GM12892 (cell line): ENCODE measurements around the gene ATP2B2.

Source experiments
- DNase-seq: peaks from one replicate; pipeline ENCODE4 v3.0.0; 2011; ENCODE audit not compliant: insufficient read length
- FAIRE-seq: peaks from 2 replicates; lab custom pipeline; 2011; peaks lifted over from hg19 to GRCh38; lab: Jason Lieb, UNC
- POLR2A ChIP-seq: IDR thresholded peaks from 2 replicates; pipeline ENCODE4 v1.6.1; 2011; ENCODE audit warnings: low read depth, low read length, control low read depth
- POLR2AphosphoS5 ChIP-seq: IDR thresholded peaks from 2 replicates; pipeline ENCODE4 v1.6.1; 2011; ENCODE audit warnings: low read depth, low read length, control low read depth
- TAF1 ChIP-seq: IDR thresholded peaks from 2 replicates; pipeline ENCODE4 v1.6.1; 2011; ENCODE audit warnings: low read depth, mild to moderate bottlenecking, control low read depth, low read length, borderline replicate concordance

Gene ATP2B2

DNA sequence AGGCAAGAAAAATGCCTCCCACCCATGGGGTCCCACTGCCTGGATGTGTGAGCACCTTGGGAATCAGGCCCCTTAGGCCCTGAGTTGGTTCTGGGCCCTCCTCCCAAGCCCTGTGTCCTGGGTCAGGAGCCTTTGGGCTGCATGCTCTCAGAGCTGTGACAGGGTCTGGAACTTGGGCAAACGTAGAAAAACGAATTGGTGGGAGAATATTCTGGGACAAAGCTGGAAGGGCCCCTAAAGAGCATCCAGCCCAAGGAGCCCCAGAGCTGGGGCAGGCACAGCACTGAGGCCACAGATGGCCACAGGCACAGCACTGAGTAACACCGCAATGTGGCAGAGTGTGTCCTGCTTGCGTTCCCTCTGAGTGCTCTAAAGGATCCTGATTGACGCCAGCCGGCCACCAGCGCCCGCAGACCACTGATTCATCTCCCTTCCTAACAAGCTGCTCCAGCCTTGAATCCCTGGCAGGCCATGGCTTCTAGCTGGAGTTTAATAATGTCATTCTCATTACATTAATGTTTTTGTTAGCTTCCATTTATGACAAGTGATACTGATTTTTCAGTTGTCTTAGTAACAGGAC is 165.9 kb downstream of the ATP2B2 start:
- no peak for TF ChIP-seq POLR2A
- FAIRE-seq = no peak
- no peak for DNase-seq

DNA sequence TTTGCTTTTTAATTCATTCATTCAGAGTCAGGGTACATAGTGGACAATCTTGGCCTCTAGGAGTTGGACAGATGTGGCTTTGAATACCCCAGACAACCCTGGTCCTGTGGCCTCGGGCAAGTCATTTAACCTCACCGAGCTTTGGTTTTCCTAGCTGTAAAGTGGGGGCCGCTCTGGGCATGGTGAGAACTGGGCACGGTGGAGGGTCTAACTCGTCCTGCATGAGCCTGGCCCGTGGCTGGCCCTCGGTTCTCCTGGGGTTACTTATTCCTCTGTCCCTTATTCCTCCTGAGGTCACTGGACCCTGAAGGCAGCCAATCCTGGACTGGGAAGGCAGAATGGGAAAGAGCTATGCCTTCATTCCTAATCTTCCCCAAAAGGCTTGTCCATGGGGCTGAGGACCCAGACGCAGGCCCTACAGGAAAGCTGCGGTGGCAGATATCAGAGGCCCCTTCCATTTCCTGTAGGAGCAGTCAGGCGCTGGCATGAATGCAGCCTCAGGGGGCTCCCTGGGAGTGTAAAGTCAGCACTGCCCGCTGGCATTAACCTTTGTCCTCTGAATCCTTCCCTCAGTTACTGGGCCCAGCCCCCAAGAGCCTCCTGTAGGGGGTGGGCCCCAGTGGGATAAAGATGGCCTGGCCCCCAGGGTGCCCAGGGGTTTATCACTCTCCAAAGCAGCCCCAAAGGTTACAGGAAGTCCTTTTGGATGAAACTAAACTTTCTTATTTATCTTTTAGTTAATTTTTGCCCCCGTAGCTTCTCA is 166.6 kb downstream of the ATP2B2 start:
- no peak for TF ChIP-seq TAF1
- TF ChIP-seq POLR2AphosphoS5 = no peak
- no peak for TF ChIP-seq POLR2A
- FAIRE-seq = no peak
- DNase-seq = no peak

DNA sequence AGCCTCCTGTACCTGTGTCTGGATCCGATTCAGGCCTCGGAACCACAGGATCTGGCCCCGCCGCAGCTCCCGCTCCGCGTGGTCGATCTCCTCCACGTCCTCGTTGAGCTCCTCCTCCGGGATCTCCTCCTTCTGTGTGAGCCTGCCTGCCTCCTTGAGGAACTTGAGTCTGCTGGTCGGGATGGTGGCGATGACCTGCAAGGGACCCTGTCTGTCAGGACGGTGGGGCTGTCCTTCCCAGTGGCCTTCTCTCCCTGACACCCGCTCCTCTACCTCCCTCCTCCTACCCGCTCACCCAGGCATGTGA is 167.3 kb downstream of the ATP2B2 start:
- TF ChIP-seq TAF1 = no peak
- TF ChIP-seq POLR2AphosphoS5 = no peak
- TF ChIP-seq POLR2A = no peak
- FAIRE-seq (no peak), DNase-seq (no peak)

DNA sequence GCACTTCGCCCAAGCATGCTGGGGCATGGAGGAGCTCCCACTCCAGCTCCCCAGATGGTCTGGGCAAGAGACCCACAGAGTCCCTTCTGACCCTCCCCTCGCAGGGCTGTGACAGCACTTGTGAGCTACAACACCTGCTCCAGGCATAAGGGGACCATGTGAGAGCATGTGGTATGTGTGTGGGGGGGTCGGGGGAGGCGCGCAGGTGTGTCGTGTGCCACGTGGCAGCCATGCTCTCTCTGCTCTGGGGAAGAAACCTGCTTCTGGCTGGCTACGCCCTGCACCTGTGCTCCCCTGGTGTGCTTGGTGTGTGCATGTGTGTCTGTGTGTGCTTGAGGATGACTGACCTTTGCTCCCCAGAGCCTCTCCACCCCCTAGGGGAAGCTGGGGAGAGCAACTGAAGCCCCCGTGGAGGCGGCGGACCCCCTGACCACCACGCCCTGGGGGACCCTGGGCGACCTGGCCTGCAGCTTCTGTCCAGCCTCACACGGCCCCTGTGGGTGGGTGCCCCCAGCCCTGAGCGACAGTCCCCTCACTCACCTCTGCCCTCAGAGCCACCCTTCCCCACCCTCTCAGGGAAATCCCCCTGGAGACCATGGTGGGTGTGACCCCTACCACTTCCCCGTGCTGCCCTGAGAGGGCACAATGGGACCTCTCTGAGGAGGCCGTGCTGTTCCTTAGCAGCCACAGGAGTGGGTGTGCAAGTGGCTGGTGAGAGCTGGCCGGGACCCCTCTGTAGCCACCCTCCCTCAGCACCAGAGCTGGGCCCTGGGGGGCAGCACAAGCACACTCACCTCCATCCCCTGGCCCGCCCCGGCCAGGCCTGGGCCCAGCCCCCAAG is 167.8 kb downstream of the ATP2B2 start:
- DNase-seq (no peak), FAIRE-seq (no peak)
- TF ChIP-seq TAF1 (no peak), POLR2AphosphoS5 (no peak), POLR2A (no peak)

DNA sequence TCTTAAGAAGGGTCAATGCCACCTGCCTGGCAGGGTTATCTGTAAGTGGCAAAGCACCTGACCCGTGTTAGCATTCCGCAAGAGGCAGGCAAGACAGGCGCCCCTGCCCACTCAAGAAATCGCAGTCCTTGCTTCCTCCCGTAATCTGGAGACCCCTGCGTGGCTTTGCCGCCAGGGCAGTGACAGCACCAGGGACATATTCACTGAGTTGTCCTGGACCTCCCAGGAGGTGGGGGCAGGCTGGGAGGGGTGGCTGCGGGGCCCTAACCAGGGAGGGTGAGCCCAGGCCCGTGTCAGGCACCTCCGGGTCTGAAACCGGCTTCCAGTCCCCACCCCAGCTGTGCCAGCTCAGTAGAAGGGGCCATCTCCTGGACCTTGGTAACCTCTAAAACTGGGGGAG is 168.6 kb downstream of the ATP2B2 start:
- no peak for DNase-seq
- TF ChIP-seq POLR2A (no peak), POLR2AphosphoS5 (no peak), TAF1 (no peak)
- FAIRE-seq = no peak

DNA sequence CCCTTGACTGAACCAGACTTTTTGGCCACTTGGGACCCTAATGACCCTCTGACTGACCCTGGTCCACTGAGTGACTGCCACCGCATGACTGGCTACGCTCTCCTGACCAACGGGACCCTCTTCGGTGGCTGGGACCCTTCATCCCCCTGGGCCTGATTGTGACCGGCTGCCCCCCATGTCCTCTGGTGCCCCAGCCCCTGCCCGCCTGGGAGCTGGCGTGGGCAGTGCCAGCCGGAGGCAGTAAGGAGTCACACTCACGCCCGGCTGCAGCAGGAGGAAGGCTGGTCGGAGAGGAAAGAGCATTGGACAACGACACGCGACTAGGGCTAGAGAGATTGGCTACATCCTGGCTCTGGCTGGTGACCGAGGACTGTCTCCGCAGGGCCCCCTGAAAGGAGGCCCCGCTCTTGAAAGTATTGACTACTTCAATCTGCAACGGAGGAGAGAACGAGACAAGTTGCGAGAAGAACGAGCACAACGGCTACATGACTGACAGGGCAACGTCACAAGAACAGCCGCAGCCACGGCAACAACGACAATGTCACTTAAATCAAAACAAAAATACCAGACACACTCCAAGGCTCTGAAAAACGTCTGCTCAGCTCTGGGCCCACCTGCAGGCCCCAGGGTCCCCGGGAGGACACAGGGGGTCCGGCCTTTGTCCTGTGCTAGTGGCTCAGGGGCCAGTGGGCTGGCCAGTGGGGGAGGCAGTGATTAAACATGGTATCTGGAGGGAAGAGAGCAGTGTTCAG is 169.3 kb downstream of the ATP2B2 start:
- DNase-seq (no peak), FAIRE-seq (no peak)
- TF ChIP-seq POLR2A = no peak
- TF ChIP-seq TAF1 = no peak
- TF ChIP-seq POLR2AphosphoS5 = no peak

DNA sequence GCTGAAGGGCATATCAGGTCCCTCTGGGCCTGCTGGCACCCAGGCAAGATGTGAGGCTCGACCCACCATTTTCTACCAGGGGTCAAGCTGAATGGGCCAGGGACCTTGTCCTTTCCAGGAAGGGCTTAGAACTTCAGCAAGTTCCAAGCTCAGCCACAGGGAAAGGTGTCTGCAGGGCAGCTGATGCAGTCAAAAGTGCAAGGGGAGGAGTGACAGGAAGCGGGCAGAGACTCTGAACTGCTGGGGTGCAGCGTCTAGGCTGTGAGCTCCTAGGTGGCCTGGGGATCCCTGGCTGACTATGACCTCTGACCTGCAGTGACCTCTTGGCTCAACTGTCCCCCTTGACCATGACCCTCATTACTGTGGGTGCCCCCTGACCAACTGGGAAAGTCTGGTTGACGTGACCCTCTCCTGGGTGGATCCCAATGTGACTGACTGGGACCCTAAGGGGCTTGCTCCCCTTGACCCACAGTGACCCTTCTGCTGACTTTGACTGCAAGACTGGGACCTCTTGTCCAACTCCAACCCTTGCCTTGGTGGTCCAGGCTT is 170.1 kb downstream of the ATP2B2 start:
- no peak for TF ChIP-seq POLR2A
- TF ChIP-seq TAF1 = no peak
- no peak for TF ChIP-seq POLR2AphosphoS5
- no peak for DNase-seq
- no peak for FAIRE-seq

DNA sequence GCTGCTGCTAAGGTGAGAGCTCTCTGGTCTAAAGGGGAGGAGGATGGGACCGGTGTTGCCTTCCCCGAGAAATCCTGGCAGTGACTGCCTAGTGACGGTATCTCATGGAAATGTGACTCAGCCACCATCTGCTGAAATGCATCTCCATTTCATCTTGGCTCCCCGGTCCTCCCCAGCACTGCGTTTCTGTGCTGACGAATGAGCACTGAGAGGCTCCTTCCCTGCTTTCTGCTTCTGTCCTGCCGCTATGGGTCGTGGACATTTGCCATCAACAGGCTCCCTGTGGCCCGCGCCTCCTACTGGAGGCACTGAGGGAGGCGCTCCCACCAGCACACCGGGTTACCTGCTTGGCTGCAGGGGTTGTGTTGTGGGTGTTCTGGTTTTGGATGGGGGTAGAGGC is 170.9 kb downstream of the ATP2B2 start:
- DNase-seq (no peak), FAIRE-seq (no peak)
- TF ChIP-seq TAF1 (no peak), POLR2AphosphoS5 (no peak), POLR2A (no peak)

DNA sequence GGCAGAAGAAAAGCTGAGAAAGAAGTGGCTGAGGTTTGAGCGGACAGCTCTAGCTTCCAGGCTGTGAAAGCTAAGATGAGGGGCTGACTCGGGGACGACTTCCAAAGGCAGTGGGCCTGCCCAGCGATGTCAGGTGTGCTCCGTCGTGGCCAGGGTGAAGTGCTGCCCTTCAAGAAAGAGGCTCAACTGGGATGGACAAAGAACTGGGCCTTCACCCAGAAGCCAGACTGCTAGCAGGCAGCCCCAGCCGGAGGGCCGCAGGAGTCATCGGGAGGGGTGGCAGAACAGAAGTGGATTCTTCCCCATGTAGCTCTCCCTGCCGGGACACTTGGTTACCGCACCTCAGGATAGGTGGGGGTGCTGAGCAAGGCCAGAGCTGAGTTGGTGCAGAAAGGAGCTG is 171.3 kb downstream of the ATP2B2 start:
- no peak for DNase-seq
- no peak for FAIRE-seq
- TF ChIP-seq POLR2AphosphoS5 = no peak
- TF ChIP-seq TAF1 = no peak
- no peak for TF ChIP-seq POLR2A

DNA sequence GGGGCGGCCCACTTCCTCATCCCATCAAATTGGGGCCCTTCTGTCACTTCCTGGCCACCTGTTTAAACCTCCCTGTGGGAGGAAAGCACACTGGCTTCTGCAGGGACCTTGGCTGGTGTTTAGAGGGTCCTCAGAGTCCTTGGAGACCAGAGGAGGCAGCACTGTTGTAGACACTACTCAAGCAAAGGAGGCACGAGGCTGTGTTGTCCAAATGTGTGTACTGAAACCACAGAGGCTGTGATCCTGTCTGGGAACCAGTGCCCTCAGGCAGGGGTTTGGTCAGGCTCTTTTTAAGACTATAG is 172.1 kb downstream of the ATP2B2 start:
- TF ChIP-seq POLR2AphosphoS5 (no peak), TAF1 (no peak), POLR2A (no peak)
- DNase-seq (no peak), FAIRE-seq (no peak)
